ENCODE data around the gene TXK. TPM values are rescaled to one million over a fixed set of nuclear protein-coding genes. Genes with fewer than 3 reads are reported as not detected.

Gene TXK
- total and polyA plus RNA-seq, 10 of the 15 experiments (the other 5 are each of a cell fraction or from before 2014, with no cell fraction given): 0.44 to 2.9 (median 1.4) TPM

DNA sequence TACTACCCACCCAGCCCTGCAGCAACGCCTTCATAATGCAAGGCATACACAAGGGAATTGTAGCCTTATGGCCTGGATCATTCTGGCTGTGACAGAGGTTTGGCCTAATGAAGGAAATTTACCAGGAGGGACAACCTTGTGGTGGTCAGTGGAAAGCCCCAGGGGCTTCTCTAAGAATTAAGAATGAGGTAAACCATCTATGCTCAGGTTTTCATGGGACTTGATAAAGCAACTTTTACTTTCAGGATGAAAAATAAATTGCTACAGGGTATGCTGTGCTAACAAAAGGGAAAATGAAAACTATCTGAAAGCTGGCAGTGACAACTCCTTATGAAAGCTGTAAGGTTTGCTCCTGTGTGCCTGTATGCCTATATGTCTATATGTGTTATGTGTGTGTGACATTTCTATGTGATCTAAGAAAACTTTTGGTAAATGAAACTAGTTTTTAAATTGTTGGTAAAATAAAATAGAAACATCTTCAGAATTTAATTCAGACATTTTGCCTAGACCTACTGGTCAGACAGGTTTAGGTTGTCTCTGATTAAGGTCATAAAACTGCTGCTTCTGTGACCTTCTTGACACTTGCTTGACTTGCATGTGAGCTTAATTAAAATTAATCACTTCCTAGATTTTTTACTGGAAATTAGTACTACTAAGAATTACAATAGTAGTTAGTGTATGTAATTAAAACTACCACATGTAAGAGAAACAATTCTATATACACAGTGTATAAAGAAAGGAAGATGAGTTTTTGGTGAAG, 19.9 kb upstream of the TXK start:
- POLR2A ChIA-PET: interaction anchor here (0.7 kb wide), 2 partner anchors 34 to 335 kb away, joined by 3 read pairs; no protein-coding TSS in a partner anchor
- TF ChIP-seq HCFC1 (IDR thresholded peaks at IDR 0.05; ENCODE audit: low read length) (no peak), MTA3 (IDR thresholded peaks at IDR 0.05; ENCODE audit: borderline replicate concordance, low read length) (no peak), BACH1 (IDR thresholded peaks at IDR 0.05; ENCODE audit: borderline replicate concordance) (no peak), SIN3A (IDR thresholded peaks at IDR 0.05; ENCODE audit: low read depth, low read length) (no peak), ZNF217 (IDR thresholded peaks at IDR 0.05) (no peak), ZZZ3 (IDR thresholded peaks at IDR 0.05; ENCODE audit: control insufficient read depth, insufficient read length, low read depth) (no peak), PML (IDR thresholded peaks at IDR 0.05; ENCODE audit: low read length) (no peak), RUNX3 (IDR thresholded peaks at IDR 0.05; ENCODE audit: low read length) (peak; percentile 86), ZNF622 (IDR thresholded peaks at IDR 0.05) (no peak), SMC3 (IDR thresholded peaks at IDR 0.05; ENCODE audit: borderline replicate concordance, low read length) (no peak), ATF7 (IDR thresholded peaks at IDR 0.05; ENCODE audit: low read depth) (peak; percentile 27; the same call in 1 of the 2 replicates), SMAD5 (IDR thresholded peaks at IDR 0.05; ENCODE audit: low read depth) (no peak), YBX1 (IDR thresholded peaks at IDR 0.05) (no peak), CREB1 (IDR thresholded peaks at IDR 0.05; ENCODE audit: low read depth) (no peak), CHD2 (IDR thresholded peaks at IDR 0.05; ENCODE audit: borderline replicate concordance, low read depth, low read length) (no peak)
- TF ChIP-seq, protein P1, sequence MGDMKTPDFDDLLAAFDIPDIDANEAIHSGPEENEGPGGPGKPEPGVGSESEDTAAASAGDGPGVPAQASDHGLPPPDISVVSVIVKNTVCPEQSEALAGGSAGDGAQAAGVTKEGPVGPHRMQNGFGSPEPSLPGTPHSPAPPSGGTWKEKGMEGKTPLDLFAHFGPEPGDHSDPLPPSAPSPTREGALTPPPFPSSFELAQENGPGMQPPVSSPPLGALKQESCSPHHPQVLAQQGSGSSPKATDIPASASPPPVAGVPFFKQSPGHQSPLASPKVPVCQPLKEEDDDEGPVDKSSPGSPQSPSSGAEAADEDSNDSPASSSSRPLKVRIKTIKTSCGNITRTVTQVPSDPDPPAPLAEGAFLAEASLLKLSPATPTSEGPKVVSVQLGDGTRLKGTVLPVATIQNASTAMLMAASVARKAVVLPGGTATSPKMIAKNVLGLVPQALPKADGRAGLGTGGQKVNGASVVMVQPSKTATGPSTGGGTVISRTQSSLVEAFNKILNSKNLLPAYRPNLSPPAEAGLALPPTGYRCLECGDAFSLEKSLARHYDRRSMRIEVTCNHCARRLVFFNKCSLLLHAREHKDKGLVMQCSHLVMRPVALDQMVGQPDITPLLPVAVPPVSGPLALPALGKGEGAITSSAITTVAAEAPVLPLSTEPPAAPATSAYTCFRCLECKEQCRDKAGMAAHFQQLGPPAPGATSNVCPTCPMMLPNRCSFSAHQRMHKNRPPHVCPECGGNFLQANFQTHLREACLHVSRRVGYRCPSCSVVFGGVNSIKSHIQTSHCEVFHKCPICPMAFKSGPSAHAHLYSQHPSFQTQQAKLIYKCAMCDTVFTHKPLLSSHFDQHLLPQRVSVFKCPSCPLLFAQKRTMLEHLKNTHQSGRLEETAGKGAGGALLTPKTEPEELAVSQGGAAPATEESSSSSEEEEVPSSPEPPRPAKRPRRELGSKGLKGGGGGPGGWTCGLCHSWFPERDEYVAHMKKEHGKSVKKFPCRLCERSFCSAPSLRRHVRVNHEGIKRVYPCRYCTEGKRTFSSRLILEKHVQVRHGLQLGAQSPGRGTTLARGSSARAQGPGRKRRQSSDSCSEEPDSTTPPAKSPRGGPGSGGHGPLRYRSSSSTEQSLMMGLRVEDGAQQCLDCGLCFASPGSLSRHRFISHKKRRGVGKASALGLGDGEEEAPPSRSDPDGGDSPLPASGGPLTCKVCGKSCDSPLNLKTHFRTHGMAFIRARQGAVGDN (IDR thresholded peaks at IDR 0.05): no peak
- TF ChIP-seq, protein P2, sequence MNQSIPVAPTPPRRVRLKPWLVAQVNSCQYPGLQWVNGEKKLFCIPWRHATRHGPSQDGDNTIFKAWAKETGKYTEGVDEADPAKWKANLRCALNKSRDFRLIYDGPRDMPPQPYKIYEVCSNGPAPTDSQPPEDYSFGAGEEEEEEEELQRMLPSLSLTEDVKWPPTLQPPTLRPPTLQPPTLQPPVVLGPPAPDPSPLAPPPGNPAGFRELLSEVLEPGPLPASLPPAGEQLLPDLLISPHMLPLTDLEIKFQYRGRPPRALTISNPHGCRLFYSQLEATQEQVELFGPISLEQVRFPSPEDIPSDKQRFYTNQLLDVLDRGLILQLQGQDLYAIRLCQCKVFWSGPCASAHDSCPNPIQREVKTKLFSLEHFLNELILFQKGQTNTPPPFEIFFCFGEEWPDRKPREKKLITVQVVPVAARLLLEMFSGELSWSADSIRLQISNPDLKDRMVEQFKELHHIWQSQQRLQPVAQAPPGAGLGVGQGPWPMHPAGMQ (IDR thresholded peaks at IDR 0.05; ENCODE audit: borderline replicate concordance): no peak

More for the DNA sequence above, 19.9 kb upstream of the TXK start:
- FAIRE-seq (peak; percentile 41), ATAC-seq (peak; percentile 91), DNase-seq (ENCODE audit: low read depth, low spot score) (peak; percentile 39)
- no TSS peak for BruUV-seq (replicated peaks)
- no peak overlapping the region for H3K9ac ChIP-seq (ENCODE audit: control insufficient read depth, insufficient read depth, low read length)
- in situ Hi-C loops (cut with MboI): no loop called here
- H3K79me2 ChIP-seq (ENCODE audit: control insufficient read depth, insufficient read depth, low read length): no peaks in the 10 kb centered on the region
- no peak overlapping the region for H2AFZ ChIP-seq (ENCODE audit: control insufficient read depth, low read depth, low read length)
- peaks cover 9 to 44% of the 10 kb centered on the region in 2 experiments for H3K36me3 ChIP-seq (ENCODE audit: control insufficient read depth in 2 of 2, insufficient read depth in 2 of 2, low read length in 1 of 2)
- WGBS (ENCODE audit: insufficient coverage, insufficient replicate concordance, low lambda C conversion rate, missing lambda C conversion rate): 0% methylated on average over 1 of the region's 1 CpG
- H3K9me3 ChIP-seq (replicated peaks; ENCODE audit: control insufficient read depth, insufficient read depth, low read length): peaks cover 24% of the 10 kb centered on the region
- no peaks in the 10 kb centered on the region for H4K20me1 ChIP-seq (ENCODE audit: control insufficient read depth, insufficient read depth)
- intact Hi-C loops (cut with micrococcal nuclease; ENCODE audit: unreplicated experiment): loop anchor here (5.0 kb wide), 1 partner anchor 123 kb away; no protein-coding TSS in a partner anchor
- ChIA-PET RAD21 (ENCODE audit: unreplicated experiment) (interaction anchor here (0.8 to 1.3 kb wide), 2 partner anchors 9 to 121 kb away, joined by 3 read pairs; no protein-coding TSS in a partner anchor), SMC1A (ENCODE audit: uncharacterized antibody, unreplicated experiment) (interaction anchor here (1.1 to 2.6 kb wide), 6 partner anchors 10 to 121 kb away, joined by 3 to 15 read pairs (median 6); no protein-coding TSS in a partner anchor), CTCF (interaction anchor here (0.7 to 1.8 kb wide), 4 partner anchors 9 to 294 kb away, joined by 3 to 9 read pairs (median 4); no protein-coding TSS in a partner anchor)
- no peak overlapping the region for H3K4me2 ChIP-seq (ENCODE audit: control insufficient read depth, insufficient read depth)
- peak overlapping the region; percentile 63 for H3K27ac ChIP-seq (ENCODE audit: control insufficient read depth, insufficient read depth)
- H3K27me3 ChIP-seq (replicated peaks in 1 of 2; ENCODE audit: control insufficient read depth in 2 of 2, insufficient read depth in 2 of 2, low read length in 1 of 2): no peaks in the 10 kb centered on the region
- H3K4me3 ChIP-seq: no peak overlapping the region
- H3K4me1 ChIP-seq (ENCODE audit: control insufficient read depth, insufficient read depth, low read length): peaks cover 6% of the 10 kb centered on the region; the same call in 1 of the 2 replicates

Measured in GM12878 (cell line).